Measurements from ENCODE around the gene DACT3. TPM values are rescaled to one million over a fixed set of nuclear protein-coding genes. Genes with fewer than 3 reads are reported as not detected.

DACT3 gene
- total and polyA plus RNA-seq, 2 of the 13 experiments (the other 11 are each of a cell fraction or from before 2014, with no cell fraction given) = 0.04 TPM; not detected in 1

DNA sequence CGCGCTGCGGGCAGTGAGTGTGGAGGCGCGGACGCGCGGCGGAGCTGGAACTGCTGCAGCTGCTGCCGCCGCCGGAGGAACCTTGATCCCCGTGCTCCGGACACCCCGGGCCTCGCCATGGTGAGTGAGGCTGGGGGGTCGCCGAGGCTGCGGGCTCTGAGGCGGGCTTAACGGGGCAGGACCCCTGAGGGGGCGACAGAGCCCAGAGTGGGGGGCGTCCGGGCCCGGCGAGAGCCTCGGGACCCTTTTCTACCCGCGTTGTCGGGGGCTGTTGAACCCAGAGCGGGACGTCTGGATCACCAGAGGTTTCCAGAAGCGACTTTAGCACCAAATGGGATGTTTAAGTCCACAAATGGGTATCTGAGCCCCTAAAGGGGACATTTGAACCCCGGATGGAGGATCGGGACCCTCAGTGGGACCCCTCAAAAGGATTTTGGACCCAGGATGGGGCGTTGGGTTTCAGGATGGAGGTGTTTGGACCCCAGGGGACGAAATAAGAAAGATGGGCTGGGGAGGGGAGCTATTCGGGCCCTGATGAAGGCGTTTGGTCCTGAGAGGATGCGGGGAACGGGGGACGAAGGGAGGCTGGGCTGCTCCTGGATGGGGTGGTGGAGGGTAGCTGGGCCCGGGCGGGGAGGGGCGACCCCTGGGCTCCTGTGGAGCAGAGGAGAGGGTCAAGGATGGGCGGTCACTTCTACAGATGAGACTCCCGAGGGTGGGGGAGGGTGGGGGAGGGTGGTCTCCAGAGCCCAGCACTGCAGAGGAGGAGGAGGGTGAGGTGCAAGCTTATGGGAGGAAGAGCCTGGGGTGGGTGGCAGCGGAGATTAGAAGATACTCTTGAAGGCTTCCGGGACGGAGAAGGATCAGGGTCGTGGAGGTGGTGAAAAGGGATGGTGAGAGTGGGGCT is 59.4 kb downstream of the DACT3 start, which contains the start of gene CALM3 (continued):
- TF ChIP-seq RAD51 (IDR thresholded peaks at IDR 0.05; ENCODE audit: borderline replicate concordance) = no peak
- TF ChIP-seq POLR2G (IDR thresholded peaks at IDR 0.05; ENCODE audit: low read depth, low read length) = peak; percentile 79
- TF ChIP-seq ZNF329 (CRISPR knock-in tag; IDR thresholded peaks at IDR 0.05; ENCODE audit: low read depth) = 0 out of 2 replicates have a peak, but pooled peaks have one; percentile 50
- TF ChIP-seq ZNF501 (CRISPR knock-in tag; IDR thresholded peaks at IDR 0.05) = 0 out of 2 replicates have a peak, but pooled peaks have one; percentile 7
- TF ChIP-seq, protein P1, sequence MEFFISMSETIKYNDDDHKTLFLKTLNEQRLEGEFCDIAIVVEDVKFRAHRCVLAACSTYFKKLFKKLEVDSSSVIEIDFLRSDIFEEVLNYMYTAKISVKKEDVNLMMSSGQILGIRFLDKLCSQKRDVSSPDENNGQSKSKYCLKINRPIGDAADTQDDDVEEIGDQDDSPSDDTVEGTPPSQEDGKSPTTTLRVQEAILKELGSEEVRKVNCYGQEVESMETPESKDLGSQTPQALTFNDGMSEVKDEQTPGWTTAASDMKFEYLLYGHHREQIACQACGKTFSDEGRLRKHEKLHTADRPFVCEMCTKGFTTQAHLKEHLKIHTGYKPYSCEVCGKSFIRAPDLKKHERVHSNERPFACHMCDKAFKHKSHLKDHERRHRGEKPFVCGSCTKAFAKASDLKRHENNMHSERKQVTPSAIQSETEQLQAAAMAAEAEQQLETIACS (CRISPR knock-in tag; IDR thresholded peaks at IDR 0.05) = peak; percentile 72
- TF ChIP-seq CBX5 (CRISPR knock-in tag; IDR thresholded peaks at IDR 0.05; ENCODE audit: borderline replicate concordance) = no peak
- no peak for TF ChIP-seq TARDBP (CRISPR knock-in tag; IDR thresholded peaks at IDR 0.05)
- TF ChIP-seq ZNF431 (CRISPR knock-in tag; IDR thresholded peaks at IDR 0.05; ENCODE audit: borderline replicate concordance, low read depth) = 0 out of 2 replicates have a peak, but pooled peaks have one; percentile 50
- peak; percentile 90 for TF ChIP-seq ZNF263 (CRISPR knock-in tag; IDR thresholded peaks at IDR 0.05)
- no peak for TF ChIP-seq ZFP37 (CRISPR knock-in tag; IDR thresholded peaks at IDR 0.05; ENCODE audit: borderline replicate concordance)
- 0 out of 2 replicates have a peak, but pooled peaks have one; percentile 24 for TF ChIP-seq ZNF343 (CRISPR knock-in tag; IDR thresholded peaks at IDR 0.05)
- TF ChIP-seq NRL (CRISPR knock-in tag; IDR thresholded peaks at IDR 0.05; ENCODE audit: borderline replicate concordance) = peak; percentile 15
- TF ChIP-seq NCOR1 (IDR thresholded peaks at IDR 0.05; ENCODE audit: borderline replicate concordance, low read length) = no peak
- no peak for TF ChIP-seq ZKSCAN8 (CRISPR knock-in tag; IDR thresholded peaks at IDR 0.05; ENCODE audit: borderline replicate concordance)
- TF ChIP-seq, protein P2, sequence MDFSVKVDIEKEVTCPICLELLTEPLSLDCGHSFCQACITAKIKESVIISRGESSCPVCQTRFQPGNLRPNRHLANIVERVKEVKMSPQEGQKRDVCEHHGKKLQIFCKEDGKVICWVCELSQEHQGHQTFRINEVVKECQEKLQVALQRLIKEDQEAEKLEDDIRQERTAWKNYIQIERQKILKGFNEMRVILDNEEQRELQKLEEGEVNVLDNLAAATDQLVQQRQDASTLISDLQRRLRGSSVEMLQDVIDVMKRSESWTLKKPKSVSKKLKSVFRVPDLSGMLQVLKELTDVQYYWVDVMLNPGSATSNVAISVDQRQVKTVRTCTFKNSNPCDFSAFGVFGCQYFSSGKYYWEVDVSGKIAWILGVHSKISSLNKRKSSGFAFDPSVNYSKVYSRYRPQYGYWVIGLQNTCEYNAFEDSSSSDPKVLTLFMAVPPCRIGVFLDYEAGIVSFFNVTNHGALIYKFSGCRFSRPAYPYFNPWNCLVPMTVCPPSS (IDR thresholded peaks at IDR 0.05) = no peak
- 0 out of 2 replicates have a peak, but pooled peaks have one; percentile 3 for TF ChIP-seq ZNF768 (CRISPR knock-in tag; IDR thresholded peaks at IDR 0.05)
- TF ChIP-seq NAIF1 (CRISPR knock-in tag; IDR thresholded peaks at IDR 0.05; ENCODE audit: borderline replicate concordance) = no peak
- TF ChIP-seq ZBTB7A (CRISPR knock-in tag; IDR thresholded peaks at IDR 0.05) = 0 out of 2 replicates have a peak, but pooled peaks have one; percentile 5
- TF ChIP-seq ZNF224 (CRISPR knock-in tag; IDR thresholded peaks at IDR 0.05) = peak; percentile 15; the same call in 1 of the 2 replicates
- TF ChIP-seq MED8 (CRISPR knock-in tag; IDR thresholded peaks at IDR 0.05; ENCODE audit: insufficient replicate concordance) = no peak
- TF ChIP-seq POLR2AphosphoS5 (IDR thresholded peaks at IDR 0.05; ENCODE audit: low read depth, low read length) = peak; percentile 59; the same call in 1 of the 2 replicates
- TF ChIP-seq PHB2 (IDR thresholded peaks at IDR 0.05; ENCODE audit: partially characterized antibody) = no peak
- TF ChIP-seq PHF8 (CRISPR knock-in tag; IDR thresholded peaks at IDR 0.05) = peak; percentile 72
- TF ChIP-seq IRX3 (CRISPR knock-in tag; IDR thresholded peaks at IDR 0.05; ENCODE audit: borderline replicate concordance, low read depth) = 0 out of 2 replicates have a peak, but pooled peaks have one; percentile 41
- no peak for TF ChIP-seq TP53 (CRISPR knock-in tag; conservative IDR thresholded peaks at IDR 0.05)
- 0 out of 2 replicates have a peak, but pooled peaks have one; percentile 20 for TF ChIP-seq KDM4B (CRISPR knock-in tag; IDR thresholded peaks at IDR 0.05)

Data from HepG2 (cell line).